Measurements from ENCODE around the gene UBE2L6.

DNA sequence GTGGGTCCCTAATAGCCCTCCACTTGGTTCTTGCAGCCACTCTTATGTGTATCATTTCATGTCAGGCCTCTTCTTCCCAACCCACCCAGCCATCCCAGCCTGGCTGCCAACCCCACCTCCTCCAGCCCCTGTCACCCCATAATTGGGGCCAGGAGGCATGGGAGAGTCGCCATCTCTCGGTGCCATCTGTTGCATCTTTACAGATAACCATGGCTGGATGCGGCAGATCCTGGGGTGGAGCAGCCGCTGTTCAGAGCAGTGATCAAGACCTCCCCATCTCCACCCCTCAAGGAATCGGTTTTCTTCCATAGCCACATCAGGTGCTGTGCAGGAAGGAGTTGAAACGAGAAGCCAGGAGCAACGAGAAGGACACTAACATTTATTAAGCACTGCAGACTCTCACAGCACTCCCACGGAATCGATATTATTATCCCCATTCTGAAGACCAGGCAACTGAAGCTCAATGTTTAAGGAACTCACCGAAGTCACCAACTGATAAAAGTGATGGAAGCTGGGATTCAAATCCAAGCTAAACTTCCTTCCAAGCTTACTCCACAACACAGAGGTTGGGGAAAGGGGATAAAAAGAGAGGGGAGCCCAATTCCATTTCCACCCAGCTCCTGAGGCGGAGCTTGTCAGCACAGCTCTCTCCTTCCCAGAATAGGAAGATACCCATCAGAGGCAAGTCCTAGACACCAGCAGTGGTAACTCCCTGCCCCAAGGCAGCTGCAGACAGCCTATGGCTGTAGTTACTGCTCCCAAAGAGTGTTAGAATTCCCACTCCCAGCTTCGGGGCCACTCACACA, 54.6 kb downstream of the UBE2L6 start:
- TF ChIP-seq, protein P1, sequence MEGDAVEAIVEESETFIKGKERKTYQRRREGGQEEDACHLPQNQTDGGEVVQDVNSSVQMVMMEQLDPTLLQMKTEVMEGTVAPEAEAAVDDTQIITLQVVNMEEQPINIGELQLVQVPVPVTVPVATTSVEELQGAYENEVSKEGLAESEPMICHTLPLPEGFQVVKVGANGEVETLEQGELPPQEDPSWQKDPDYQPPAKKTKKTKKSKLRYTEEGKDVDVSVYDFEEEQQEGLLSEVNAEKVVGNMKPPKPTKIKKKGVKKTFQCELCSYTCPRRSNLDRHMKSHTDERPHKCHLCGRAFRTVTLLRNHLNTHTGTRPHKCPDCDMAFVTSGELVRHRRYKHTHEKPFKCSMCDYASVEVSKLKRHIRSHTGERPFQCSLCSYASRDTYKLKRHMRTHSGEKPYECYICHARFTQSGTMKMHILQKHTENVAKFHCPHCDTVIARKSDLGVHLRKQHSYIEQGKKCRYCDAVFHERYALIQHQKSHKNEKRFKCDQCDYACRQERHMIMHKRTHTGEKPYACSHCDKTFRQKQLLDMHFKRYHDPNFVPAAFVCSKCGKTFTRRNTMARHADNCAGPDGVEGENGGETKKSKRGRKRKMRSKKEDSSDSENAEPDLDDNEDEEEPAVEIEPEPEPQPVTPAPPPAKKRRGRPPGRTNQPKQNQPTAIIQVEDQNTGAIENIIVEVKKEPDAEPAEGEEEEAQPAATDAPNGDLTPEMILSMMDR (IDR thresholded peaks at IDR 0.05), result no peak
- TF ChIP-seq FOXJ3 (CRISPR knock-in tag; IDR thresholded peaks at IDR 0.05; ENCODE audit: borderline replicate concordance) (no peak), KAT7 (CRISPR knock-in tag; IDR thresholded peaks at IDR 0.05; ENCODE audit: borderline replicate concordance) (no peak), ZNF416 (CRISPR knock-in tag; IDR thresholded peaks at IDR 0.05) (no peak), SP1 (CRISPR knock-in tag; conservative IDR thresholded peaks at IDR 0.05) (no peak), ZNF232 (CRISPR knock-in tag; IDR thresholded peaks at IDR 0.05) (no peak)
